Trophoblast cell (in vitro differentiated cells and primary cell): ENCODE data around the gene HDAC11.

Experiments
- DNase-seq, 2 donors: peaks; one replicate each; pipeline ENCODE4 v3.0.0-alpha.2; 2016
- H2AFZ ChIP-seq: 2 replicates; pipeline ENCODE4 v1.6.1; 2013; ENCODE audit warnings: low read length, moderate library complexity, mild to moderate bottlenecking; ENCODE audit not compliant: insufficient read depth, poor library complexity
- H2AK5ac ChIP-seq: 2 replicates; pipeline ENCODE4 v1.6.1; 2013; ENCODE audit warnings: mild to moderate bottlenecking, low read length
- H2BK120ac ChIP-seq: 2 replicates; pipeline ENCODE4 v1.6.1; 2013; ENCODE audit warnings: low read length, mild to moderate bottlenecking, moderate library complexity; ENCODE audit not compliant: insufficient read depth, poor library complexity
- H2BK12ac ChIP-seq: 2 replicates; pipeline ENCODE4 v1.6.1; 2013; ENCODE audit warnings: mild to moderate bottlenecking, low read length, moderate library complexity
- H2BK5ac ChIP-seq: 2 replicates; pipeline ENCODE4 v1.6.1; 2013; ENCODE audit warnings: low read length, low read depth, moderate library complexity, mild to moderate bottlenecking; ENCODE audit not compliant: poor library complexity
- H3K14ac ChIP-seq: 2 replicates; pipeline ENCODE4 v1.6.1; 2013; ENCODE audit warnings: mild to moderate bottlenecking, low read length
- H3K18ac ChIP-seq: 2 replicates; pipeline ENCODE4 v1.6.1; 2013; ENCODE audit warnings: mild to moderate bottlenecking, low read length
- H3K23ac ChIP-seq: 2 replicates; pipeline ENCODE4 v1.6.1; 2013; ENCODE audit warnings: low read length
- H3K27ac ChIP-seq: 2 replicates; pipeline ENCODE4 v1.5.1; 2013; ENCODE audit warnings: low read depth, mild to moderate bottlenecking, inconsistent platforms, low read length, moderate library complexity
- H3K27me3 ChIP-seq: 2 replicates; pipeline ENCODE4 v1.6.1; 2013; ENCODE audit warnings: inconsistent platforms, mild to moderate bottlenecking, low read length, moderate library complexity; ENCODE audit not compliant: insufficient read depth
- H3K36me3 ChIP-seq, 2 experiments: 1 replicate in 1 of 2; 2 replicates in 1 of 2; pipeline ENCODE4 v1.6.1; 2013; ENCODE audit warnings: low read length in 2 of 2, mild to moderate bottlenecking in 2 of 2, moderate library complexity in 1 of 2; ENCODE audit not compliant: insufficient read depth in 2 of 2, control insufficient read depth in 1 of 2
- H3K4ac ChIP-seq: 2 replicates; pipeline ENCODE4 v1.6.1; 2013; ENCODE audit warnings: low read depth, mild to moderate bottlenecking, low read length, moderate library complexity
- H3K4me1 ChIP-seq, 2 experiments: 1 replicate in 1 of 2; 2 replicates in 1 of 2; pipeline ENCODE4 v1.6.1; 2013; ENCODE audit warnings: low read length in 2 of 2, mild to moderate bottlenecking in 2 of 2, moderate library complexity in 1 of 2; ENCODE audit not compliant: insufficient read depth in 2 of 2, control insufficient read depth in 1 of 2
- H3K4me2 ChIP-seq: 2 replicates; pipeline ENCODE4 v1.6.1; 2013; ENCODE audit warnings: inconsistent platforms, mild to moderate bottlenecking, low read length, moderate library complexity
- H3K4me3 ChIP-seq: 2 replicates; pipeline ENCODE4 v1.5.1; 2013; ENCODE audit warnings: mild to moderate bottlenecking, low read depth, low read length, inconsistent platforms
- H3K79me1 ChIP-seq: one replicate; pipeline ENCODE4 v1.6.1; 2013; ENCODE audit warnings: low read length
- H3K79me2 ChIP-seq: 2 replicates; pipeline ENCODE4 v1.6.1; 2013; ENCODE audit warnings: low read length, mild to moderate bottlenecking; ENCODE audit not compliant: control insufficient read depth, insufficient read depth, poor library complexity
- H3K9ac ChIP-seq: 2 replicates; pipeline ENCODE4 v1.6.1; 2013; ENCODE audit warnings: mild to moderate bottlenecking, low read length
- H3K9me3 ChIP-seq: 2 replicates; pipeline ENCODE4 v1.6.1; 2013; ENCODE audit warnings: low read depth, mild to moderate bottlenecking, control low read depth, inconsistent platforms, low read length; ENCODE audit not compliant: insufficient read depth
- H4K12ac ChIP-seq: 2 replicates; pipeline ENCODE4 v1.6.1; 2013; ENCODE audit warnings: low read depth, mild to moderate bottlenecking, low read length, moderate library complexity
- H4K8ac ChIP-seq: 2 replicates; pipeline ENCODE4 v1.6.1; 2013; ENCODE audit warnings: low read depth, mild to moderate bottlenecking, low read length, moderate library complexity
- H4K91ac ChIP-seq: one replicate; pipeline ENCODE4 v1.6.1; 2013; ENCODE audit warnings: low read depth, mild to moderate bottlenecking, low read length, moderate library complexity
- WGBS: extraction: QIAGEN DNeasy Blood & Tissue Kit; methylation state at CpG from one replicate; pipeline ENCODE4 v1.1.7; 2013; ENCODE audit warnings: missing lambda C conversion rate; ENCODE audit not compliant: insufficient read length, insufficient coverage; ENCODE audit errors: extremely low coverage; 5-methylcytosine and 5-hydroxymethylcytosine counted together

Gene HDAC11

DNA sequence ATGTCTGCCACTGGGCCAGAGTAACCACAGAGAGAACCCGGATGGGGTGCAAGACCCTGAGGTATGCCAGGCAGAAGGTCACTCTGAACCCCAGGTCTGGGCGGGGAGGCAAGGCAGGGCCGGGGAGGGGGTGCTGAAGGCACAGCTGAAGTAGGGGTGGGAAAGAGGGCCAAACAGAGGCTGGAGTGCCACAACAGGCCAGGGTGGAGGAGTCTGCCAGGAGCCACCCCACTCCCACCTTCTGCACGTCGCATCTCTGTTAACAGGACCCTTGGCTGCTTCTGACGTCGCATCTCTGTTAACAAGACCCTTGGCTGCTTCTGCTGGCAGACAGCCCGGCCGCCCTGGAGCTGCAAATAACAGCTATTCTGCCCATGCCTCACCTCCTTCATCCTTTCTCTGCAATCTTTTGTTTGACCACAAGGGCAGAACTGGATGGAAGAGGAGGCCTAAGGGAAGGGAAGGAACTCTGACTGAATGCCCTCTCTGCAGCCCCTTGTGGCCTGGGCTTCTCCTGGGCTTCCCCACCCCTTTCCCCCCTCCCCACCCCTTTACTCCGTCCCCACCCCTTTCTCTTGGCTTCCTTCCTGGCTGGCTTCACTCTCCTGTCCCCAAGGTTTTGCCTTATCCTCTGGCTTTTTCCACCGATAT lies 48.2 kb downstream of the HDAC11 start:
- Histone ChIP-seq H4K8ac (no peak overlapping the region), H3K4me2 (no peak overlapping the region), H3K79me1 (peaks cover 6% of the 10 kb centered on the region), H3K23ac (no peak overlapping the region), H2BK5ac (no peak overlapping the region), H3K4ac (no peak overlapping the region), H2AK5ac (no peak overlapping the region), H2BK120ac (no peak overlapping the region), H3K4me3 (no peak overlapping the region), H3K4me1 (peaks cover 0 to 4% of the 10 kb centered on the region in 2 experiments), H3K79me2 (no peaks in the 10 kb centered on the region), H2AFZ (no peak overlapping the region), H4K12ac (no peak overlapping the region), H4K91ac (no peak overlapping the region), H3K18ac (no peak overlapping the region), H2BK12ac (no peak overlapping the region), H3K9ac (no peak overlapping the region), H3K14ac (no peak overlapping the region), H3K9me3 (peaks cover 3% of the 10 kb centered on the region), H3K27me3 (no peaks in the 10 kb centered on the region), H3K27ac (no peak overlapping the region), H3K36me3 (no peaks in the 10 kb centered on the region)
- peak in 1 of 2 donors; percentile 43 for DNase-seq
- no CpG with 5 or more reads among the region's 11 CpGs for WGBS

DNA sequence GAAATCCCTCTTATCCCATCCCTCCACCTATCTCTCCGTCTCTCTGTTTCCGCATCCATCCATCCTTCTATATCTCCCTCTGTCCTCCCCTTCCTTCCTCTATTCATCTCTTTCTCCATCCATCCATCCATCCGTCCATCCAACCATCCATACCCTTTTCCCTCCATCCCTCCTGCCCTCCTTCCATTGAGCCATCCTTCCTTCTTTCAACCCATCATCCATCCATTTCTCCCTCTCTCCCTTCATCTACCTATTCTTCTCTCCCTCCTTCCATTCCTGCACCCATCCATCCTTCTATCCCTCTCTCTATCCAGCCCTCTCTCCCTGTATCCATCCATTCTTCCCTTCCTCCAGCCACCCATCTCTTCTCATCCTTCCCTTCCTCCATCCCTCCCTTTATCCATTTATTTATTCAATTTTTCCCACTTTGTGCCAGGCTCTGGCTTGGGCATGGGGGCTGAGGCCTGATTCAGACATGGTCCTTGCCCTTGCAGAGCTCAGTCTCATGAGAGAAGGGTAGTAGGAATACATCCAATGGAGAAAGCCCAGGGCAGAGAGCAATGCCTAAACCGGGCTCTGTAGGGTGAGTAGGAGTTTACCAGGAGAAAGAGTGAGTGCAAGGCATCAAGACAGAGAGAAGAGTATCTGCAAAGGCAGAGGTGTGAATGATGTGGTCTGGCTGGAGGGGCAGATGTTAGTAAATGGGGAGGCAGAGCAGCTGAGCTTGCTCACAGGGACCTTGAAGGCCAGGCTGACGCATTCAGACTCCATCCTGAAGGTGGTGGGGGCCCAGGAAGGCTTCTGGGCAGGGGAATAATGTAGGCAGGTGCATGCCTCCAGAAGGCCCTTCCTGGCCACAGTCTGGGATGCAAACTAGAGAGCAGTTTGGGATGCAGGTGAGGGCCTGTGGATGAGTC lies 49.3 kb downstream of the HDAC11 start:
- peaks cover 6% of the 10 kb centered on the region for H3K79me1 ChIP-seq
- H3K18ac ChIP-seq = no peak overlapping the region
- no peak overlapping the region for H3K23ac ChIP-seq
- peaks cover 2% of the 10 kb centered on the region for H3K9me3 ChIP-seq
- no peaks in the 10 kb centered on the region for H3K36me3 ChIP-seq
- peaks cover 3 to 7% of the 10 kb centered on the region in 2 experiments for H3K4me1 ChIP-seq
- H2BK120ac ChIP-seq = no peak overlapping the region
- H3K79me2 ChIP-seq = no peaks in the 10 kb centered on the region
- H2BK5ac ChIP-seq = no peak overlapping the region
- no peak for DNase-seq
- no peak overlapping the region for H4K8ac ChIP-seq
- no peak overlapping the region for H2BK12ac ChIP-seq
- no peak overlapping the region for H3K27ac ChIP-seq
- no peak overlapping the region for H3K4me2 ChIP-seq
- no peak overlapping the region for H4K12ac ChIP-seq
- H2AFZ ChIP-seq = no peak overlapping the region
- no peak overlapping the region for H3K9ac ChIP-seq
- H3K27me3 ChIP-seq = no peaks in the 10 kb centered on the region
- 100% methylated on average over 3 of the region's 5 CpGs for WGBS
- H3K4me3 ChIP-seq = no peak overlapping the region
- H3K4ac ChIP-seq = no peak overlapping the region
- no peak overlapping the region for H4K91ac ChIP-seq
- H3K14ac ChIP-seq = no peak overlapping the region
- no peak overlapping the region for H2AK5ac ChIP-seq

DNA sequence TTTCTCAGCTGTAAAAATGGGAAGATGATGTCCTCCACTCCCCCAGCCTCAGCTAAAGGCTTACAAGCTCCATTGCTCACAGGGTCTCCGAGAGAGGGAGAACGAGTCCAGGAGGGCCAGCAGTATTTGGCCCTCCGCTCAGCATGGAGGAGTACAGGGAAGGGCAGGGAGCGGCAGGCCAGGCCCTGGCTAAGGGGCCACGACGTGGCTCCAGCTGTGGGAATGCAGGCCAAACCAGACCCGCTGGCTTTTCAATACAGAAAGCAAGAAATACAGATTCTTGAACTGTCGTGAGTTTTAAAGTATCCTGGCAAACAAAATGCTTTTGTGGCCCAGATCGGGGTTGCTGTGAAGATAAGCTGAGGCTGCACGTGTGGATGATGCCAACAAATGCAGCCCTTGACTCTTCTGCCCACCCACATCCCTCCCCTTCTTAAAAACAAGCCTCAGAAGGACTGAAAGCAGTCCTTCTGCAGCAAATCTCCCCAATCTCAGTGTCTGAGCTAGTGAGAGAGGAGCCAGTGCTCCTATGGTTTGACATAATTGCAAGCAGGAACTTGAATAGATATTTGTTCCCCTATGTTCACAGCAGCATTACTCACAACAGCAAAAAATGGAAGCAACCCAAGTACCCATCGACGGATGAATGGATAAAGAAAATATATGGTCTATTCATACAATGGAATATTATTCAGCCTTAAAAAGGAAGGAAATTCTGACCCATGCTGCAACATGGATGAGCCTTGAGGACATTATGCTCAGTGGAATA lies 50.3 kb downstream of the HDAC11 start:
- Histone ChIP-seq H3K36me3 (no peaks in the 10 kb centered on the region), H3K4me2 (no peak overlapping the region), H3K14ac (no peak overlapping the region), H3K79me2 (no peaks in the 10 kb centered on the region), H3K4me1 (peaks cover 3 to 7% of the 10 kb centered on the region in 2 experiments), H2BK12ac (no peak overlapping the region), H3K4me3 (no peak overlapping the region), H3K27ac (no peak overlapping the region), H2BK5ac (no peak overlapping the region), H3K18ac (no peak overlapping the region), H3K27me3 (no peaks in the 10 kb centered on the region), H2AK5ac (no peak overlapping the region), H3K4ac (no peak overlapping the region), H4K12ac (no peak overlapping the region), H3K9ac (no peak overlapping the region), H3K23ac (no peak overlapping the region), H2BK120ac (no peak overlapping the region), H4K91ac (no peak overlapping the region), H3K9me3 (peaks cover 2% of the 10 kb centered on the region), H3K79me1 (peaks cover 6% of the 10 kb centered on the region), H2AFZ (no peak overlapping the region), H4K8ac (no peak overlapping the region)
- peak in 1 of 2 donors; percentile 44 for DNase-seq
- no CpG with 5 or more reads among the region's 12 CpGs for WGBS

DNA sequence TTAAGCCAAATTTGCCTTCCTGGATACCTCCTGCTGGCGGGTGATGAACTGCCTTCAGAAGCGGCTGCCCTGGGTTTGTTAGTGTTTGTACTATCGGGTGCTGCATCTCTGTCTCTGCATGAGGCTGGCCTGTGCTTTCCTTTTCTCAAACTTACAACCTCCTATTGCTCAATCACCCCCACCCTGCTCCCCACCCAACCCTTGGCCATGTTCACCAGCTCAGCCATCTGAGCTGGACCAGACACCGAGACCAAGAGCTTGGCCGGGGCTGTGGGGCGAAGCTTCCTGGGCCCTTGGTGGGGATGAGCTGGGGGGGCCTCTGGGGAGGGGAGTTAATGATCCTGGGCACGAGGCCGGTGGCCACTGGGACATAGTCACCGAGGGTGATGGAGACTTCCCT lies 52.0 kb downstream of the HDAC11 start:
- DNase-seq = no peak
- no peak overlapping the region for H3K14ac ChIP-seq
- H4K91ac ChIP-seq = no peak overlapping the region
- no peak overlapping the region for H3K4ac ChIP-seq
- no peak overlapping the region for H3K23ac ChIP-seq
- H3K9me3 ChIP-seq = no peaks in the 10 kb centered on the region
- no peaks in the 10 kb centered on the region for H3K27me3 ChIP-seq
- H2BK12ac ChIP-seq = no peak overlapping the region
- H3K9ac ChIP-seq = no peak overlapping the region
- no peaks in the 10 kb centered on the region for H3K79me1 ChIP-seq
- H2AK5ac ChIP-seq = no peak overlapping the region
- H3K4me1 ChIP-seq = peaks cover 7 to 10% of the 10 kb centered on the region in 2 experiments
- no peak overlapping the region for H3K27ac ChIP-seq
- no peak overlapping the region for H2AFZ ChIP-seq
- no peak overlapping the region for H3K4me2 ChIP-seq
- H2BK120ac ChIP-seq = no peak overlapping the region
- no peak overlapping the region for H3K4me3 ChIP-seq
- no peak overlapping the region for H4K8ac ChIP-seq
- no CpG with 5 or more reads among the region's 9 CpGs for WGBS
- H3K79me2 ChIP-seq = no peaks in the 10 kb centered on the region
- H3K36me3 ChIP-seq = no peaks in the 10 kb centered on the region
- H2BK5ac ChIP-seq = no peak overlapping the region
- H4K12ac ChIP-seq = no peak overlapping the region
- H3K18ac ChIP-seq = no peak overlapping the region
